ENCODE data around the gene SLC15A3.

SLC15A3 gene

DNA sequence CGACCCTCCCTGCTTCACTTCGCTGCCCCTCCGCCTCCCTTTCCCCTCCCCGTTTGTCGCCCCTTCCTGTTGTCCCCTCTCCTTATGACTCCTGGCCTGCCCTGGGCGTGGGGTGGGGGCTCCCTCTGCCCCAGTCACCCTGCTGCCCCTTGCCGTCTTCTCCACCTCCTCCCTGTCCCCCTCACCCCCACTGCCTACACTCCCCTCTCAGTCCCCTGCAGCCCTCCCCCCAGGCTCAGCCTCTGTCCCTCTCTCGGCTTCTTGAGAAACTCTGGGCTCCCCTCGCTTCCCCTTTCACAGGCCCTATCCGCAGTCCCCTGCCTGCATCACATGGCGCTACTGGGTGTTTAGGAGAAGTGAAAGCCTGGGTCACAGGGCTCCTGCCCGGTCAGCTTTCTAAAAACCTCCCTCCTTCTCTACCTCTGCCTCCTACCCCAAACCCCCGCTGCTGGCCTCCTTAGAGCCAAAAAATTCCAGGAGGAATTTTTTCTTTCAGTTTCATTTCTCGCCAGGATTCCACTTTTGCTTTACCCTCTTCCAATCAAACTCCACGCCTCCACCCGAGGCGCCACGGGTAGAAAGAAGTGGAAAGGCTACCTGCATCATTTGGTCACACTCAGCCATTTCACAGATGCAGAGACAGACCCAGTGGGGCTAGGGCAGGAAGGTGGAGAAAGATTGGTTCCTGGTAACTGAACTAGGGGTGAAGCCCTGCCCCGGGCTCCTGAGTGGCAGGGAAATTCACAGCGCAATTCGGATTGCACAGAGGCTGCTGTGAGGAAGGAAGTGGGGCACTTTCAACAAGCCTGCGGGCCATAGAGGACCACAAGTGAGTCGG lies at the start of gene SLC15A3:
Gene SLC15A3, minus strand, starts transcription at position 273 of the 838 bp plus-strand sequence. CDS start 625 bp downstream, outside the sequence.
- Histone ChIP-seq H3K27ac (ENCODE audit: low read depth, low read length) (peak within 1 kb of the TSS; percentile 91), H3K36me3 (ENCODE audit: control insufficient read depth, low read length) (peaks cover 21% of the 10 kb centered on the region), H3K9me3 (ENCODE audit: control insufficient read depth, insufficient read depth, low read length) (no peaks in the 10 kb centered on the region), H3K4me2 (ENCODE audit: low read length) (peak within 1 kb of the TSS; percentile 99), H3K4me1 (ENCODE audit: control insufficient read depth, low read length) (peaks cover 59% of the 10 kb centered on the region), H3K9me2 (replicated peaks; ENCODE audit: control insufficient read depth, low read length) (no peaks in the 10 kb centered on the region), H3F3A (ENCODE audit: control insufficient read depth, insufficient read depth) (peaks cover 6% of the 10 kb centered on the region; the same call in 1 of the 2 replicates), H3K4me3 (ENCODE audit: low read length) (peak within 1 kb of the TSS; percentile 97), H3K27me3 (ENCODE audit: control insufficient read depth, low read length) (no peaks in the 10 kb centered on the region), H4K20me1 (ENCODE audit: control insufficient read depth, insufficient read depth, low read depth, low read length) (no peaks in the 10 kb centered on the region), H3K79me2 (ENCODE audit: control insufficient read depth, low read length) (peaks cover 46% of the 10 kb centered on the region)
- TF ChIP-seq EZH2phosphoT487 (IDR thresholded peaks at IDR 0.05; ENCODE audit: borderline replicate concordance, low read length) (no peak), CTCF (IDR thresholded peaks at IDR 0.05; ENCODE audit: low read depth, low read length, poor library complexity, severe bottlenecking) (no peak)

GRCh38 chr11:61000426-61000825 lies 48.5 kb upstream of the SLC15A3 start:
- H3K27ac ChIP-seq (ENCODE audit: low read depth, low read length), result no peak overlapping the region
- no peaks in the 10 kb centered on the region for H3K79me2 ChIP-seq (ENCODE audit: control insufficient read depth, low read length)
- H3F3A ChIP-seq (ENCODE audit: control insufficient read depth, insufficient read depth), result no peaks in the 10 kb centered on the region
- H3K4me3 ChIP-seq (ENCODE audit: low read length), result no peak overlapping the region
- TF ChIP-seq EZH2phosphoT487 (IDR thresholded peaks at IDR 0.05; ENCODE audit: borderline replicate concordance, low read length) (no peak), CTCF (IDR thresholded peaks at IDR 0.05; ENCODE audit: low read depth, low read length, poor library complexity, severe bottlenecking) (no peak)
- no peak overlapping the region for H3K4me2 ChIP-seq (ENCODE audit: low read length)
- H3K27me3 ChIP-seq (ENCODE audit: control insufficient read depth, low read length), result no peaks in the 10 kb centered on the region
- no peaks in the 10 kb centered on the region; the same call in 1 of the 2 replicates for H3K4me1 ChIP-seq (ENCODE audit: control insufficient read depth, low read length)
- H3K9me3 ChIP-seq (ENCODE audit: control insufficient read depth, insufficient read depth, low read length), result no peaks in the 10 kb centered on the region
- H3K36me3 ChIP-seq (ENCODE audit: control insufficient read depth, low read length), result no peaks in the 10 kb centered on the region
- H3K9me2 ChIP-seq (replicated peaks; ENCODE audit: control insufficient read depth, low read length), result no peaks in the 10 kb centered on the region
- no peaks in the 10 kb centered on the region for H4K20me1 ChIP-seq (ENCODE audit: control insufficient read depth, insufficient read depth, low read depth, low read length)

GRCh38 chr11:60996381-60997138 lies 44.6 kb upstream of the SLC15A3 start:
- Histone ChIP-seq H3K9me2 (replicated peaks; ENCODE audit: control insufficient read depth, low read length) (no peaks in the 10 kb centered on the region), H3K4me3 (ENCODE audit: low read length) (no peak overlapping the region), H3K27ac (ENCODE audit: low read depth, low read length) (no peak overlapping the region), H3K4me2 (ENCODE audit: low read length) (no peak overlapping the region), H3K36me3 (ENCODE audit: control insufficient read depth, low read length) (no peaks in the 10 kb centered on the region), H3K9me3 (ENCODE audit: control insufficient read depth, insufficient read depth, low read length) (no peaks in the 10 kb centered on the region), H3K79me2 (ENCODE audit: control insufficient read depth, low read length) (no peaks in the 10 kb centered on the region), H3K4me1 (ENCODE audit: control insufficient read depth, low read length) (no peaks in the 10 kb centered on the region), H4K20me1 (ENCODE audit: control insufficient read depth, insufficient read depth, low read depth, low read length) (no peaks in the 10 kb centered on the region), H3F3A (ENCODE audit: control insufficient read depth, insufficient read depth) (no peaks in the 10 kb centered on the region), H3K27me3 (ENCODE audit: control insufficient read depth, low read length) (peaks cover 8% of the 10 kb centered on the region)
- no peak for TF ChIP-seq EZH2phosphoT487 (IDR thresholded peaks at IDR 0.05; ENCODE audit: borderline replicate concordance, low read length)
- TF ChIP-seq CTCF (IDR thresholded peaks at IDR 0.05; ENCODE audit: low read depth, low read length, poor library complexity, severe bottlenecking), result no peak

Measured in DOHH2 (cell line).